GM13977 (cell line): ENCODE measurements around the gene ZNF664.

Experiments
- DNase-seq: peaks from one replicate; pipeline ENCODE4 v3.0.0; 2012; ENCODE audit warnings: low spot score
- in situ Hi-C: fragments of 300-500 bp; cut with MboI; formaldehyde crosslinking; loops from one replicate; pipeline ENCODE4 v1.12.0; 2022; ENCODE audit warnings: low sequenced_read_pairs, low pct_unique_long_range_greater_than_20kb, mixed read lengths, inconsistent platforms; ENCODE audit not compliant: unreplicated experiment
- TF ChIP-seq, protein P1 (sequence below): IDR thresholded peaks from 2 replicates; pipeline ENCODE4 v1.5.1; 2012; ENCODE audit warnings: mild to moderate bottlenecking, control low read depth; ENCODE audit not compliant: insufficient read depth; ENCODE audit errors: extremely low read depth, missing control alignments

The ZNF664 gene

DNA sequence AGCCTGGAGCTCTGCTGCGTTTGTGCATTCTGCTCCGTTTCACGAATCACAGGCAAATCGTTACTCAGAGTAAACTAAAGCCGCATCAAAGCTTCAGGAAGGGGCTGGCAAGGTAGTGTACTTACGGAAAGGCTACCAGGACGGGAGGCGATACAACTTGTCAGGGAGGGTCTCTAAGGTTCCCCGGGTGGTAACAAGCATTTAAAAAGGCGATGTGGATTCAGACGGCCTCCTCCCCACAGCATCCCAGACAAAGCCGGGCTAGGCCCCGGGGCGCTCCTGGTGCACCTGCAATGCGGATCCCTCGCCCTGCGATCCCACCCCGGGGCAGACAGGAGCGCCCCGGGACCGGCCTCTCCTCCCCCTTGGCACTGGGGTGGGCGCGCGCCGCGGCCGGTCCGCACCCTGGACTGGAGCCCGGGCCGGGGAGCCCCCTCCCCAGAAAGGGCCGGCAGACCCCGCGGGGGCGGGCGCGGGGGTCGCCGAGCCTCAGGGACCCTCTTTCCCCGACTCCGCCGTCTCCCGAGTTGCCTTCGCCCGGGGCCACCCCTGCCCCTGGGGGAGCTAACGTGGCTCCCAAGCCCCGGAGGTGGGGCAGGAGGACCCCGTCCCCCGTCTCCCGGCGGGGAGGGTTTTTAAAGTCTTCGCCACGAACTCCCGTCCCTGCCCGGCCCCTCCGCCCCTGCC lies 1.1 kb upstream of the ZNF664 start:
- DNase-seq = no peak
- TF ChIP-seq, protein P1, sequence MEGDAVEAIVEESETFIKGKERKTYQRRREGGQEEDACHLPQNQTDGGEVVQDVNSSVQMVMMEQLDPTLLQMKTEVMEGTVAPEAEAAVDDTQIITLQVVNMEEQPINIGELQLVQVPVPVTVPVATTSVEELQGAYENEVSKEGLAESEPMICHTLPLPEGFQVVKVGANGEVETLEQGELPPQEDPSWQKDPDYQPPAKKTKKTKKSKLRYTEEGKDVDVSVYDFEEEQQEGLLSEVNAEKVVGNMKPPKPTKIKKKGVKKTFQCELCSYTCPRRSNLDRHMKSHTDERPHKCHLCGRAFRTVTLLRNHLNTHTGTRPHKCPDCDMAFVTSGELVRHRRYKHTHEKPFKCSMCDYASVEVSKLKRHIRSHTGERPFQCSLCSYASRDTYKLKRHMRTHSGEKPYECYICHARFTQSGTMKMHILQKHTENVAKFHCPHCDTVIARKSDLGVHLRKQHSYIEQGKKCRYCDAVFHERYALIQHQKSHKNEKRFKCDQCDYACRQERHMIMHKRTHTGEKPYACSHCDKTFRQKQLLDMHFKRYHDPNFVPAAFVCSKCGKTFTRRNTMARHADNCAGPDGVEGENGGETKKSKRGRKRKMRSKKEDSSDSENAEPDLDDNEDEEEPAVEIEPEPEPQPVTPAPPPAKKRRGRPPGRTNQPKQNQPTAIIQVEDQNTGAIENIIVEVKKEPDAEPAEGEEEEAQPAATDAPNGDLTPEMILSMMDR = no peak
- in situ Hi-C loops = no loop called here

DNA sequence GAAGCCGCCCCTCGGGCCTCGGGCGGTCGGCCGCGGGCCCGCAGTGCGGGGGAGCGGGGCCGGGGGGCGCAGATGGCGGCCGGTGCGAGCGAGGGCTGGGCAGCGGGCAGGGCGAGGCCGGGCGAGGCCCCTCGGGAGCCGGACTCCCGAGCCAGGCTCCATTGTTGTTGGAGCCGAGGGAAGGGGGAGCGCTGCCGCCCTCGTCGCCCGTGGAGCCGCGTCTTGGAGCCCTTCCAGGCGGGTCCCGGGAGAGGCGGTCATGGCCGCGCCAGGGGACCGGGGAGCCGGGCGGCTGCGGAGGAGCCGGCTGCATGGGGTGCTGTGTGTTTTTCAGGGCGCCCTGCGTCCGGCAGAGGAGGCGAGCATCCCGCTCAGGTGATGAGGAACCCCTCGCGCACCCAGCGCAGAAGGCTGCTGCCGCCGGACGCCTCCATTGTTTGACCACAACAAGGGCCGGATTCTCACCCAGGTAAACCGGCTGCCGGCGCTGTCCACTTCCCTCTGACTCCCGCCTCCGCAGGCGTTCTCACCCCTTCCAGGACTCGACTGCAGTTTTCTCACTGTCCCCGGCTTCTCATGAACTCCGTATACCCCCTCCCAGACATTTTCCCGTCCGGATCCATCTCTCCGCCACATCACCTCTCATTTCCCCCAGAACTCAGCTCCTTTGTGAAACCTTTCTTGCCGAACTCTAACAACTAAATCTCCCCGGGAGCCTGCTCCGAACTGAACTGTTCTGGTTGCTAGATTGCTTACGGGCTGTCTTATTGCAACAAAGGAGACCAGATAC lies 732 bp downstream of the ZNF664 start:
- no peak for DNase-seq
- TF ChIP-seq, protein P1 = no peak
- in situ Hi-C loops = no loop called here

DNA sequence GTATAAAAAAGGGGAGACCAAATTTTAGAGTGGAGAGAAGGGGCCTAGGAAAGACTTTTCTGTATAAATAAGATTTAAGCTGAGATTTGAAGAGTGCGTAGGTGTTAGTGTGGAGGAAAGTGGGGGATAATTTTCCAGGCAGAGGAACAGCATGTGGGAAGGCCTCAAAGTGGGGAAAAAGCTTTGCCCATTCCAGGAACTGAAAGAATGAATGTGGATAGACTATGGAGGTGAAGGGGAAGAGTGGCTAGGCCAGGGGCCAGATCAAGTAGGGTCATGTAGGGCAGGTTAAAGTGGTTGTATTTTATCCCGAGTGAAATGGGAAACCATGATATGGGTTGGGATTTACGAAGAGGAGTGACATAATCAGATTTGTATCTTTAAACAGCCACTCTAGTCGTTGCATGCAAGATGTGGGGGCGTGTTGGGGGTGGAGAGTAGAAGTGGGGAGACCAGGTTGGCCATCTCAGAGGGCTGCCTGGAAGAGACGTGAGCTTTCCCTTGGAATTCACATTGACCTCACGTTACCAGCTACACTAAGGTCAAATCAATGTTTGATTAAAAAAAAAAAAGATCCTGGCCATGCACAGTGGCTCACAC lies 3.3 kb downstream of the ZNF664 start:
- no peak for DNase-seq
- in situ Hi-C loops = loop anchor here (25.0 kb wide), 1 partner anchor 339 kb away; the partner anchor contains the start of genes EIF2B1 and GTF2H3
- TF ChIP-seq, protein P1 = no peak

DNA sequence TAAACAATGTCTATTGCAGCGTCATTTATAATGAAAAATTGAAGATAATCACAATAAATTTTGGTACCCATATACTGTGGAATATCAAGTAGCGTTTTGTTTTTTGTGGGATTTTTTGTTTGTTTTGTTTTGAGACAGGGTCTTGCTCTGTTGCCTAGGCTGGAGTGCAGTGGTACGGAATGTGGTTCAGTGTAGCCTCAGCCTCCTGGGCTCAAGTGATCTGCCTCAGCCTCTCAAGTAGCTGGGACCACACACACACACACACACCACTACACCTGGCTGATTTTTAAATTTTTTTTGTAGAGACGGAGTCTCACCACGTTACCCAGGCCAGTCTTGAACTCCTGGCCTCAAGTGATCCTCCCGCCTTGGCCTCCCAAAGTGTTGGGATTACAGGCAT lies 6.6 kb downstream of the ZNF664 start:
- DNase-seq = no peak
- in situ Hi-C loops = loop anchor here (25.0 kb wide), 1 partner anchor 342 kb away; the partner anchor contains the start of genes EIF2B1 and GTF2H3
- TF ChIP-seq, protein P1 = no peak

DNA sequence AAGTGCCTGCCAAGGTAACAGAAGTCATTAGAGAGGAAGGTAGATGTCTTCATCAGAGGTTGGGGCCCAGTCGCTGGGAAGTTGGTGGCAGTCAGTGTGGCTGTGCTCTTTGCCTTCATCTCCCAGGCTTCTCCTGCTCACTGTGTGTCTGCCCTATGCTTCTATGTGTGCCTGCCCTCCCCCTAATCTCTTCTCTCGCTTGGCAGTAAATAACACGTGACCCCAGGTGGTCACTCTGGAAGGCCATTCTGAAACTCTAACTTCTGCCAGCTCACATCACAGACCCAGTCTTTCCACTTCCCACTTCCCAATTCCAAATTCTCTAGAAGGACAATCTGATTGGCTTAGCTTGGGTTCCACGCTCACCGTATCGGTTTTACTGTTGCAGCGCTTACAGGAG lies 9.3 kb downstream of the ZNF664 start:
- in situ Hi-C loops = loop anchor here (25.0 kb wide), 1 partner anchor 345 kb away; the partner anchor contains the start of genes EIF2B1 and GTF2H3
- DNase-seq = no peak
- TF ChIP-seq, protein P1 = no peak

DNA sequence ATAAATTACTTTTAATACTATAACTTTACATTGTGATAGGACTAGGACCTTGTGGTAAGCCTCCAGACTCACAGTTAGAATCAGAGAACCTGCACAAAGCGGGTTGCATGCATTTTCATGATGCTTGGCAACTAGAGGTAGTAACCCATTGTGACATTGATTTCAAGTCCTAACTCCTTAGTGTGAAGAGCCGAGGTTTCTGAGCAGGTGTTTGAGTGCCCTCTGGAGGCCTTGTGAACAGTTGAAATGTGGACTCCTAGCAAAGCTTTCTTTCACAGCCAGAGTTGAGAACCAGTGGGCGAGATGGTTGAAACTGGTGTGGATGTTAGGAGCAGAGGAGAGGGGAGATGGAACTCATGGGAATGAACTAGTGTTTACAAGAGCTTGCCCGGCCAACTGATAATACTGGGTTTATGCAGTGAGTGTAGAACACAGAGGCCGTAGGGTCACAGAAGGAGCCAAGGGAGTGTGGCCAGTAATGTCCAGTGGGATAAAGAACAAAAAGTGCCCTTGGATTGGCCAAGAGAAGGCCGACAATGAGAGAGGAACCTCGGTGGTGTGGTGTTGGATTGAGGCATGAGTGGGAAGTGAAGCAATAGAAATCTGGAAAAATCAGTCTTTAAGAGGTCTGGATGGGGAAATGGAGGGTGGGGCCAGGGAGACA lies 10.9 kb downstream of the ZNF664 start:
- DNase-seq = peak; percentile 36
- in situ Hi-C loops = loop anchor here (25.0 kb wide), 1 partner anchor 347 kb away; the partner anchor contains the start of genes EIF2B1 and GTF2H3
- TF ChIP-seq, protein P1 = peak; percentile 80
